ENCODE data around the gene IFI44. TPM values are rescaled to one million over a fixed set of nuclear protein-coding genes. Genes with fewer than 3 reads are reported as not detected.

IFI44 gene
- total and polyA plus RNA-seq, 2 donors (not counting 1 experiment from before 2014, with no cell fraction given): 13.7 to 28.9 TPM

- Histone ChIP-seq H3K9ac (ENCODE audit: insufficient read depth, low read length) (no peak overlapping the region), H3K9me3 (ENCODE audit: control insufficient read depth, insufficient read depth, low read depth, low read length) (no peaks in the 10 kb centered on the region), H2AFZ (ENCODE audit: low read length) (no peak overlapping the region), H3K79me2 (ENCODE audit: control insufficient read depth, insufficient read depth, low read length) (no peaks in the 10 kb centered on the region), H3K4me2 (ENCODE audit: extremely low read depth, insufficient read depth, low read length) (no peak overlapping the region), H3K27ac (ENCODE audit: insufficient read depth, low read length) (no peak overlapping the region), H3K4me1 (ENCODE audit: control insufficient read depth, extremely low read depth, insufficient read depth, low read length) (no peaks in the 10 kb centered on the region), H4K20me1 (ENCODE audit: control insufficient read depth, extremely low read depth, insufficient read depth, low read length) (no peaks in the 10 kb centered on the region), H3K27me3 (ENCODE audit: control insufficient read depth, insufficient read depth, low read length) (no peaks in the 10 kb centered on the region), H3K36me3 (ENCODE audit: control insufficient read depth, insufficient read depth, low read length) (no peaks in the 10 kb centered on the region), H3K4me3 (replicated peaks in 1 of 4; ENCODE audit: control extremely low read depth in 1 of 4, insufficient read depth in 1 of 4, low read depth in 3 of 4, low read length in 4 of 4) (no peak overlapping the region)
- TF ChIP-seq EZH2 (IDR thresholded peaks at IDR 0.05; ENCODE audit: low read length, missing control alignments) (no peak), CTCF (conservative IDR thresholded peaks at IDR 0.05 in 1 of 2, IDR thresholded peaks at IDR 0.05 in 1 of 2; ENCODE audit: low read depth in 1 of 2, low read length in 2 of 2) (no peak)
- DNase-seq (ENCODE audit: low read depth in 2 of 2): no peak
These were observed 27.1 kb upstream of the IFI44 start for GRCh38 chr1:78622548-78622947.

- no peak for DNase-seq (ENCODE audit: low read depth in 2 of 2)
- Histone ChIP-seq H4K20me1 (ENCODE audit: control insufficient read depth, extremely low read depth, insufficient read depth, low read length) (no peaks in the 10 kb centered on the region), H3K4me3 (replicated peaks in 1 of 4; ENCODE audit: control extremely low read depth in 1 of 4, insufficient read depth in 1 of 4, low read depth in 3 of 4, low read length in 4 of 4) (no peak overlapping the region), H3K36me3 (ENCODE audit: control insufficient read depth, insufficient read depth, low read length) (no peaks in the 10 kb centered on the region), H3K27ac (ENCODE audit: insufficient read depth, low read length) (no peak overlapping the region), H2AFZ (ENCODE audit: low read length) (no peak overlapping the region), H3K9ac (ENCODE audit: insufficient read depth, low read length) (no peak overlapping the region), H3K4me2 (ENCODE audit: extremely low read depth, insufficient read depth, low read length) (no peak overlapping the region), H3K9me3 (ENCODE audit: control insufficient read depth, insufficient read depth, low read depth, low read length) (no peaks in the 10 kb centered on the region), H3K27me3 (ENCODE audit: control insufficient read depth, insufficient read depth, low read length) (no peaks in the 10 kb centered on the region), H3K4me1 (ENCODE audit: control insufficient read depth, extremely low read depth, insufficient read depth, low read length) (no peaks in the 10 kb centered on the region), H3K79me2 (ENCODE audit: control insufficient read depth, insufficient read depth, low read length) (no peaks in the 10 kb centered on the region)
- TF ChIP-seq EZH2 (IDR thresholded peaks at IDR 0.05; ENCODE audit: low read length, missing control alignments) (no peak), CTCF (conservative IDR thresholded peaks at IDR 0.05 in 1 of 2, IDR thresholded peaks at IDR 0.05 in 1 of 2; ENCODE audit: low read depth in 1 of 2, low read length in 2 of 2) (no peak)
These were observed 25.6 kb upstream of the IFI44 start for GRCh38 chr1:78624035-78624434.

GRCh38 chr1:78627321-78627720 is 22.3 kb upstream of the IFI44 start:
- peak; percentile 31 to 37 for DNase-seq (ENCODE audit: low read depth in 2 of 2)
- no peaks in the 10 kb centered on the region for H3K79me2 ChIP-seq (ENCODE audit: control insufficient read depth, insufficient read depth, low read length)

More at GRCh38 chr1:78627321-78627720, 22.3 kb upstream of the IFI44 start:
- H3K36me3 ChIP-seq (ENCODE audit: control insufficient read depth, insufficient read depth, low read length): no peaks in the 10 kb centered on the region
- no peaks in the 10 kb centered on the region for H3K27me3 ChIP-seq (ENCODE audit: control insufficient read depth, insufficient read depth, low read length)
- TF ChIP-seq CTCF (conservative IDR thresholded peaks at IDR 0.05 in 1 of 2, IDR thresholded peaks at IDR 0.05 in 1 of 2; ENCODE audit: low read depth in 1 of 2, low read length in 2 of 2) (no peak), EZH2 (IDR thresholded peaks at IDR 0.05; ENCODE audit: low read length, missing control alignments) (no peak)
- H3K4me2 ChIP-seq (ENCODE audit: extremely low read depth, insufficient read depth, low read length): no peak overlapping the region
- H2AFZ ChIP-seq (ENCODE audit: low read length): no peak overlapping the region
- H3K27ac ChIP-seq (ENCODE audit: insufficient read depth, low read length): no peak overlapping the region
- H3K4me3 ChIP-seq (replicated peaks in 1 of 4; ENCODE audit: control extremely low read depth in 1 of 4, insufficient read depth in 1 of 4, low read depth in 3 of 4, low read length in 4 of 4): no peak overlapping the region
- H3K9me3 ChIP-seq (ENCODE audit: control insufficient read depth, insufficient read depth, low read depth, low read length): no peaks in the 10 kb centered on the region
- H4K20me1 ChIP-seq (ENCODE audit: control insufficient read depth, extremely low read depth, insufficient read depth, low read length): no peaks in the 10 kb centered on the region
- H3K9ac ChIP-seq (ENCODE audit: insufficient read depth, low read length): no peak overlapping the region
- no peaks in the 10 kb centered on the region for H3K4me1 ChIP-seq (ENCODE audit: control insufficient read depth, extremely low read depth, insufficient read depth, low read length)
